SU-DHL-6 (cell line): Measurements from ENCODE around the gene RNU6-1.

Source experiments
- EZH2phosphoT487 ChIP-seq: fragments of 200-600 bp; sonication (generic), shearing (Covaris generic); conservative IDR thresholded peaks from 2 replicates; pipeline ENCODE4 v1.6.1; 2018; ENCODE audit warnings: mild to moderate bottlenecking, antibody characterized with exemption, low read length, moderate library complexity, mixed read lengths
- TF ChIP-seq, protein P1 (sequence below): fragments of 200-600 bp; sonication (generic); IDR thresholded peaks from one replicate; pipeline ENCODE4 v1.5.1; 2017; ENCODE audit warnings: antibody characterized with exemption, mild to moderate bottlenecking, low read length, moderate library complexity; ENCODE audit not compliant: insufficient read depth, poor library complexity, severe bottlenecking

DNA sequence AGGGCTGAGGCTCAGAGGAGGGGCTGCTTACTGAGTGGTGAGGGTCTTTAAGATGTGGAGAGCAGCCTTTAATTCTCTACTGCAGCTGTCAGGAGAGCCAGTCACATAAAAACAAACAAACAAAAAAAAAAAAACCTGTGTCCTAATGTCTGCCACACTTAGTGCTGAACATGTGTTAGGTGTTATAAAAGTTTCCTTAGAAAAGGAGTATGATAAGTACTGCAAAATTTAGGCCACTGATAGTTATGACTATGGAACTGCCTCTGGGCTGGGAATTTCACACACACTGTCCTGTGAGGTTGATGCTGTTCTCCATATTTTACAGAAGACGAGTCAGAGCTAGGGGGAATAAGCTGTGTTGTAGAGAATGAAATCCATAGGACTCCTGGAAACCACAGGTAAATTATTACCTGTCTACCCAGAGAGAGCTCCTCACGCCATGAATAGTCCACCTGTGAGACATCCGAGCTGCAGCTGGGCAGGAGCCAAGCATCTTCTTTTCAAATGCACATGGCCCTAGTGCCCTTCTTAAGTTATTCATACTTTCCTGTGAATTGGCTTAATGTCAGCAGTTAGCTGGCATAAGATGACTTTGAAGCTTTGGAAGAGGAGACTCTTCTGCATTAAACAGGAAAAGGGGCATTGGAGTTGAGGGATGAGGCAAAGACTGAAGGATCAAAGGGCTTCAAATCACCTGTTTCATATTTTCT, 49.1 kb downstream of the RNU6-1 start:
- TF ChIP-seq, protein P1, sequence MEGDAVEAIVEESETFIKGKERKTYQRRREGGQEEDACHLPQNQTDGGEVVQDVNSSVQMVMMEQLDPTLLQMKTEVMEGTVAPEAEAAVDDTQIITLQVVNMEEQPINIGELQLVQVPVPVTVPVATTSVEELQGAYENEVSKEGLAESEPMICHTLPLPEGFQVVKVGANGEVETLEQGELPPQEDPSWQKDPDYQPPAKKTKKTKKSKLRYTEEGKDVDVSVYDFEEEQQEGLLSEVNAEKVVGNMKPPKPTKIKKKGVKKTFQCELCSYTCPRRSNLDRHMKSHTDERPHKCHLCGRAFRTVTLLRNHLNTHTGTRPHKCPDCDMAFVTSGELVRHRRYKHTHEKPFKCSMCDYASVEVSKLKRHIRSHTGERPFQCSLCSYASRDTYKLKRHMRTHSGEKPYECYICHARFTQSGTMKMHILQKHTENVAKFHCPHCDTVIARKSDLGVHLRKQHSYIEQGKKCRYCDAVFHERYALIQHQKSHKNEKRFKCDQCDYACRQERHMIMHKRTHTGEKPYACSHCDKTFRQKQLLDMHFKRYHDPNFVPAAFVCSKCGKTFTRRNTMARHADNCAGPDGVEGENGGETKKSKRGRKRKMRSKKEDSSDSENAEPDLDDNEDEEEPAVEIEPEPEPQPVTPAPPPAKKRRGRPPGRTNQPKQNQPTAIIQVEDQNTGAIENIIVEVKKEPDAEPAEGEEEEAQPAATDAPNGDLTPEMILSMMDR, result no peak
- TF ChIP-seq EZH2phosphoT487, result no peak
